GM21381 (cell line): ENCODE results near the gene HBG2.
"Not testable (repeated sequence)": the region's sequence is repeated elsewhere in the genome, so short reads cannot be mapped to it uniquely, and the experiment has no call there.

ENCODE experiments used
- ATAC-seq: cut with Tn5 transposase; IDR thresholded peaks from one replicate; pipeline ENCODE4 v1.9.1; 2021; ENCODE audit warnings: mild to moderate bottlenecking, moderate library complexity; ENCODE audit not compliant: unreplicated experiment

The HBG2 gene

GRCh38 chr11:5254646-5255413 is at the start of gene HBG2:
Gene HBG2 (minus strand): TSS chr11:5254781. CDS start chr11:5254728, 53 bp downstream.
- ATAC-seq, result not testable (repeated sequence)

GRCh38 chr11:5304046-5304445 is 49.5 kb upstream of the HBG2 start:
- no peak for ATAC-seq

GRCh38 chr11:5303626-5304025 is 49.0 kb upstream of the HBG2 start:
- no peak for ATAC-seq

- ATAC-seq, result no peak
Measured at GRCh38 chr11:5301846-5302245, 47.3 kb upstream of the HBG2 start, which contains the start of gene OR51B4. Gene OR51B4 (minus strand): TSS chr11:5301946. CDS start chr11:5301946, 0 bp downstream.

GRCh38 chr11:5300251-5300650 is 45.7 kb upstream of the HBG2 start:
- no peak for ATAC-seq

- ATAC-seq, result no peak
Measured at GRCh38 chr11:5298451-5298850, 43.9 kb upstream of the HBG2 start.

GRCh38 chr11:5297721-5298323 is 43.2 kb upstream of the HBG2 start:
- no peak for ATAC-seq

GRCh38 chr11:5294342-5294995 is 39.9 kb upstream of the HBG2 start:
- not testable (repeated sequence) for ATAC-seq

GRCh38 chr11:5293028-5293427 is 38.4 kb upstream of the HBG2 start:
- ATAC-seq, result no peak

GRCh38 chr11:5291207-5291838 is 36.7 kb upstream of the HBG2 start:
- peak; percentile 93 for ATAC-seq

GRCh38 chr11:5290106-5290505 is 35.5 kb upstream of the HBG2 start:
- ATAC-seq, result no peak

- ATAC-seq, result no peak
Measured at GRCh38 chr11:5289696-5290095, 35.1 kb upstream of the HBG2 start.

- ATAC-seq, result no peak
Measured at GRCh38 chr11:5288906-5289550, 34.4 kb upstream of the HBG2 start.

- no peak for ATAC-seq
Measured at GRCh38 chr11:5288108-5288905, 33.7 kb upstream of the HBG2 start.

GRCh38 chr11:5286901-5287300 is 32.3 kb upstream of the HBG2 start:
- no peak for ATAC-seq

GRCh38 chr11:5286351-5286750 is 31.8 kb upstream of the HBG2 start:
- ATAC-seq, result no peak

GRCh38 chr11:5285703-5286340 is 31.2 kb upstream of the HBG2 start:
- no peak for ATAC-seq

- no peak for ATAC-seq
Measured at GRCh38 chr11:5284637-5285036, 30.1 kb upstream of the HBG2 start.

GRCh38 chr11:5283882-5284281 is 29.3 kb upstream of the HBG2 start:
- no peak for ATAC-seq

- no peak for ATAC-seq
Measured at GRCh38 chr11:5283086-5283485, 28.5 kb upstream of the HBG2 start.
